ENCODE measurements around the gene LACTB.

- no peak for TF ChIP-seq POLR2A (IDR thresholded peaks at IDR 0.05)
- TF ChIP-seq, protein P1, sequence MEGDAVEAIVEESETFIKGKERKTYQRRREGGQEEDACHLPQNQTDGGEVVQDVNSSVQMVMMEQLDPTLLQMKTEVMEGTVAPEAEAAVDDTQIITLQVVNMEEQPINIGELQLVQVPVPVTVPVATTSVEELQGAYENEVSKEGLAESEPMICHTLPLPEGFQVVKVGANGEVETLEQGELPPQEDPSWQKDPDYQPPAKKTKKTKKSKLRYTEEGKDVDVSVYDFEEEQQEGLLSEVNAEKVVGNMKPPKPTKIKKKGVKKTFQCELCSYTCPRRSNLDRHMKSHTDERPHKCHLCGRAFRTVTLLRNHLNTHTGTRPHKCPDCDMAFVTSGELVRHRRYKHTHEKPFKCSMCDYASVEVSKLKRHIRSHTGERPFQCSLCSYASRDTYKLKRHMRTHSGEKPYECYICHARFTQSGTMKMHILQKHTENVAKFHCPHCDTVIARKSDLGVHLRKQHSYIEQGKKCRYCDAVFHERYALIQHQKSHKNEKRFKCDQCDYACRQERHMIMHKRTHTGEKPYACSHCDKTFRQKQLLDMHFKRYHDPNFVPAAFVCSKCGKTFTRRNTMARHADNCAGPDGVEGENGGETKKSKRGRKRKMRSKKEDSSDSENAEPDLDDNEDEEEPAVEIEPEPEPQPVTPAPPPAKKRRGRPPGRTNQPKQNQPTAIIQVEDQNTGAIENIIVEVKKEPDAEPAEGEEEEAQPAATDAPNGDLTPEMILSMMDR (IDR thresholded peaks at IDR 0.05): no peak
Measured at GRCh38 chr15:63091679-63092446, 29.8 kb upstream of the LACTB start.
